HepG2 (cell line): ENCODE data around the gene CMTM8. TPM values are rescaled to one million over a fixed set of nuclear protein-coding genes. Genes with fewer than 3 reads are reported as not detected.

Source experiments
- ATAC-seq: fragments of 200-7000 bp; cut with Tn5 transposase; 3 replicates; pipeline ENCODE4 v1.9.1; 2020; ENCODE audit warnings: mild to moderate bottlenecking, moderate library complexity
- BruUV-seq: library from RNA; stranded (reverse); fragments of 400-500 nt; replicated peaks from 2 replicates; lab custom pipeline; 2021; lab: Mats Ljungman, UMichigan
- CTCF ChIA-PET: fragments of 300-600 bp; formaldehyde crosslinking; extraction: SDS; loops from one replicate; lab custom pipeline; 2021; ENCODE audit warnings: low total read pairs, inconsistent platforms, low intra/inter-chr PET ratio; lab: Yijun Ruan, JAX
- POLR2A ChIA-PET: fragments of 350-600 bp; sonication (Branson Sonifier 250); formaldehyde crosslinking; loops from one replicate; lab custom pipeline; 2020; ENCODE audit warnings: antibody characterized with exemption, inconsistent platforms; lab: Yijun Ruan, JAX
- DNase-seq: peaks from one replicate; pipeline ENCODE4 v3.0.0-alpha.2; 2015; ENCODE audit warnings: low spot score
- FAIRE-seq: peaks from 3 replicates; lab custom pipeline; 2011; peaks lifted over from hg19 to GRCh38; lab: Jason Lieb, UNC
- H2AFZ ChIP-seq: one replicate; pipeline ENCODE4 v1.6.1; 2011; ENCODE audit warnings: low read length, inconsistent platforms
- H3K27ac ChIP-seq: fragments of 300-600 bp; 3 replicates; pipeline ENCODE4 v1.8.0; 2011; ENCODE audit warnings: mixed run types, mild to moderate bottlenecking, mixed read lengths, low read length, inconsistent platforms; ENCODE audit not compliant: insufficient read depth; ENCODE audit errors: extremely low read length
- H3K27me3 ChIP-seq, 2 experiments: fragments of 200-600 bp in 1 of 2; 2 replicates in 1 of 2; 3 replicates in 1 of 2; pipeline versions ENCODE4 v1.6.0 to v1.8.0; 2011; ENCODE audit warnings: low read length in 2 of 2, mild to moderate bottlenecking in 2 of 2, moderate library complexity in 2 of 2, inconsistent platforms in 1 of 2; ENCODE audit not compliant: insufficient read depth in 2 of 2, control insufficient read depth in 1 of 2
- H3K36me3 ChIP-seq, 2 experiments: fragments of 200-600 bp in 1 of 2; replicated peaks in 1 of 2; 2 replicates in 1 of 2; 3 replicates in 1 of 2; pipeline versions ENCODE4 v1.5.1 to v1.8.0; 2011; ENCODE audit warnings: low read length in 2 of 2, inconsistent platforms in 1 of 2; ENCODE audit not compliant: insufficient read depth in 2 of 2, control insufficient read depth in 1 of 2
- H3K4me1 ChIP-seq: 2 replicates; pipeline ENCODE4 v1.5.1; 2012; ENCODE audit warnings: low read length, inconsistent platforms; ENCODE audit not compliant: insufficient read depth
- H3K4me2 ChIP-seq: 2 replicates; pipeline ENCODE4 v1.6.0; 2011; ENCODE audit warnings: low read depth, low read length, inconsistent platforms
- H3K4me3 ChIP-seq, 3 experiments: fragments of 200-600 bp in 1 of 3; sonication (generic), shearing (Covaris generic) in 1 of 3; replicated peaks in 1 of 3; 2 replicates each; pipeline ENCODE4 v1.5.1; 2011 to 2016; ENCODE audit warnings: low read length in 3 of 3, inconsistent platforms in 2 of 3, low read depth in 2 of 3, mild to moderate bottlenecking in 2 of 3, control low read depth in 1 of 3, mixed read lengths in 1 of 3; ENCODE audit not compliant: insufficient read depth in 1 of 3
- H3K79me2 ChIP-seq: one replicate; pipeline ENCODE4 v1.6.1; 2011; ENCODE audit warnings: low read length, inconsistent platforms; ENCODE audit not compliant: insufficient read depth
- H3K9ac ChIP-seq: 2 replicates; pipeline ENCODE4 v1.6.0; 2011; ENCODE audit warnings: mild to moderate bottlenecking, low read depth, low read length, inconsistent platforms; ENCODE audit not compliant: insufficient read depth
- H3K9me3 ChIP-seq: 2 replicates; pipeline ENCODE4 v1.5.1; 2012; ENCODE audit warnings: mild to moderate bottlenecking, low read length
- H4K20me1 ChIP-seq: 2 replicates; pipeline ENCODE4 v1.6.0; 2011; ENCODE audit warnings: inconsistent platforms, mild to moderate bottlenecking, low read length, moderate library complexity; ENCODE audit not compliant: insufficient read depth
- ETV5 ChIP-seq: IDR thresholded peaks from 2 replicates; pipeline ENCODE4 v1.6.1; 2018; ENCODE audit warnings: missing biosample characterization, missing genetic modification reagents, inconsistent platforms, borderline replicate concordance
- NAIF1 ChIP-seq: sonication (generic); formaldehyde crosslinking; IDR thresholded peaks from 2 replicates; pipeline ENCODE4 v1.5.0; 2020; ENCODE audit warnings: mild to moderate bottlenecking, missing genetic modification reagents, borderline replicate concordance
- REL ChIP-seq: sonication (generic); formaldehyde crosslinking; conservative IDR thresholded peaks from 2 replicates; pipeline ENCODE4 v1.8.0; 2022; ENCODE audit warnings: mild to moderate bottlenecking, missing genetic modification reagents, moderate library complexity
- SAFB2 ChIP-seq: sonication (generic); formaldehyde crosslinking; IDR thresholded peaks from 2 replicates; pipeline ENCODE4 v1.5.1; 2020; ENCODE audit warnings: missing genetic modification reagents, low read depth, mild to moderate bottlenecking, borderline replicate concordance
- TCF7L2 ChIP-seq: IDR thresholded peaks from 2 replicates; pipeline ENCODE4 v1.6.1; 2011; ENCODE audit warnings: mild to moderate bottlenecking, low read depth, low read length, moderate library complexity
- ZC3H4 ChIP-seq: sonication (generic); formaldehyde crosslinking; IDR thresholded peaks from 2 replicates; pipeline ENCODE4 v1.4.0; 2020; ENCODE audit warnings: missing genetic modification reagents, borderline replicate concordance
- ZKSCAN1 ChIP-seq: fragments of 150-350 bp; IDR thresholded peaks from 2 replicates; pipeline ENCODE4 v1.6.1; 2014; ENCODE audit warnings: low read length
- ZSCAN29 ChIP-seq: sonication (generic); formaldehyde crosslinking; conservative IDR thresholded peaks from 2 replicates; pipeline ENCODE4 v1.4.0; 2020; ENCODE audit warnings: mild to moderate bottlenecking, missing genetic modification reagents
- WGBS: methylation state at CpG from one replicate; pipeline ENCODE4 v1.1.6; 2017; ENCODE audit warnings: low lambda C conversion rate; 5-methylcytosine and 5-hydroxymethylcytosine counted together
- in situ Hi-C: cut with HindIII; loops from 2 replicates; pipeline ENCODE4 v1.10.0; 2017; ENCODE audit warnings: low pct_unique_long_range_greater_than_20kb; ENCODE audit not compliant: extremely low pct_ligation_motif_present
- intact Hi-C: fragments of 100-400 bp; cut with micrococcal nuclease; formaldehyde crosslinking; loops from one replicate; pipeline ENCODE4 v1.10.0; 2022; ENCODE audit not compliant: unreplicated experiment
- polyA plus RNA-seq, 8 experiments: library from polyadenylated mRNA; depleted of rRNA in 3 of 8; stranded (reverse) in 7 of 8; unstranded in 1 of 8; fragments of >200 nt; fragmentation: Illumina TruSeq in 4 of 8; extraction: Trizol in 4 of 8; gene quantifications; 2 replicates each; pipeline versions ENCODE4 v1.2.1 to v1.2.3, GENCODE V29; 2011 to 2016; ENCODE audit warnings: low read depth in 4 of 8, missing spikeins in 1 of 8, mixed read lengths in 1 of 8; ENCODE audit not compliant: insufficient read depth in 1 of 8
- total RNA-seq, 5 experiments: library from RNA; depleted of rRNA; stranded (reverse); fragments of >200 nt; fragmentation: Illumina TruSeq; extraction: Trizol; gene quantifications; 2 replicates each; pipeline ENCODE4 v1.2.3, GENCODE V29; 2016; ENCODE audit warnings: low read depth in 1 of 5
- TF ChIP-seq, protein P1 (sequence below): sonication (generic); formaldehyde crosslinking; IDR thresholded peaks from 2 replicates; pipeline ENCODE4 v1.5.1; 2020; ENCODE audit warnings: missing genetic modification reagents, mild to moderate bottlenecking, borderline replicate concordance
- TF ChIP-seq, protein P2 (sequence below): sonication (generic); formaldehyde crosslinking; IDR thresholded peaks from 2 replicates; pipeline ENCODE4 v1.5.0; 2020; ENCODE audit warnings: missing genetic modification reagents
- TF ChIP-seq, protein P3 (sequence below): sonication (generic); IDR thresholded peaks from 2 replicates; pipeline ENCODE4 v1.6.1; 2016; ENCODE audit warnings: low read depth, borderline replicate concordance
- TF ChIP-seq, protein P4 (sequence below): sonication (generic); formaldehyde crosslinking; IDR thresholded peaks from 2 replicates; pipeline ENCODE4 v1.4.0; 2020; ENCODE audit warnings: missing genetic modification reagents, mild to moderate bottlenecking, borderline replicate concordance
- TF ChIP-seq, protein P5 (sequence below): conservative IDR thresholded peaks from 2 replicates; pipeline ENCODE4 v1.6.1; 2018; ENCODE audit warnings: missing genetic modification reagents
- TF ChIP-seq, protein P6 (sequence below): IDR thresholded peaks from 2 replicates; pipeline ENCODE4 v1.6.1; 2016; ENCODE audit warnings: missing compliant biosample characterization, missing genetic modification reagents, borderline replicate concordance

The CMTM8 gene
- total and polyA plus RNA-seq, 2 of the 13 experiments (the other 11 are each of a cell fraction or from before 2014, with no cell fraction given), result 8.9 to 15.8 TPM

DNA sequence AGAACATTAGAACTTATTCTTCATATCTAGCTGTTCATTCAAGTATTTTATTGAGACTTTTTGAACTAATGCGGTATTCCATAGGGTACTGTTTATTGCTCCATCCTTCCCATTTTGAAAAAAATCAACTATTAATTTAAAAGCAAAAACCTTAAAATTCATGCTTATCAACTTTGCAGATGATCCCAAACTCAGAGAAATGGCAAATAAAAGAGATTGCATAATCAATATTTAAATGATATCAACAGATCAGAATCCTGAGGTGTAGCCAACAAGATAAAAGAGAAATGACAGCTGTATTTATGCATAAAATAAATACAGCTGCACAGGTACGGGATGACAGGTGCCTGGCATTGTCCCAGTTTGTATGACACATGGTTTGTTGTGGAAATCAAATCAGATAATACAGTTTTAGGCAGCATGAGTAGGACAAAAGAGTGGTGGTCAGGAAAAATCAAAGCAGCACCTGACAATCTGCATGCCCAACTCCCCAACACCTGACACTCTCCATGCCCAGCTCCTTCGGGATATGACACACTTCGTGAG lies 42.4 kb upstream of the CMTM8 start:
- ChIA-PET POLR2A (no interaction called here), CTCF (no interaction called here)
- no peak overlapping the region for H3K4me3 ChIP-seq
- H3K36me3 ChIP-seq, result no peaks in the 10 kb centered on the region
- no peak overlapping the region for H3K4me2 ChIP-seq
- FAIRE-seq, result no peak
- no peak for ATAC-seq
- DNase-seq, result no peak
- no peak overlapping the region for H3K9ac ChIP-seq
- H3K4me1 ChIP-seq, result peaks cover 27% of the 10 kb centered on the region
- intact Hi-C loops, result no loop called here
- peaks cover 0 to 7% of the 10 kb centered on the region in 2 experiments; a peak in 2 of 5 replicates for H3K27me3 ChIP-seq
- in situ Hi-C loops, result no loop called here
- TF ChIP-seq, protein P1, sequence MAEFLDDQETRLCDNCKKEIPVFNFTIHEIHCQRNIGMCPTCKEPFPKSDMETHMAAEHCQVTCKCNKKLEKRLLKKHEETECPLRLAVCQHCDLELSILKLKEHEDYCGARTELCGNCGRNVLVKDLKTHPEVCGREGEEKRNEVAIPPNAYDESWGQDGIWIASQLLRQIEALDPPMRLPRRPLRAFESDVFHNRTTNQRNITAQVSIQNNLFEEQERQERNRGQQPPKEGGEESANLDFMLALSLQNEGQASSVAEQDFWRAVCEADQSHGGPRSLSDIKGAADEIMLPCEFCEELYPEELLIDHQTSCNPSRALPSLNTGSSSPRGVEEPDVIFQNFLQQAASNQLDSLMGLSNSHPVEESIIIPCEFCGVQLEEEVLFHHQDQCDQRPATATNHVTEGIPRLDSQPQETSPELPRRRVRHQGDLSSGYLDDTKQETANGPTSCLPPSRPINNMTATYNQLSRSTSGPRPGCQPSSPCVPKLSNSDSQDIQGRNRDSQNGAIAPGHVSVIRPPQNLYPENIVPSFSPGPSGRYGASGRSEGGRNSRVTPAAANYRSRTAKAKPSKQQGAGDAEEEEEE, result no peak
- TF ChIP-seq ZSCAN29 (no peak), NAIF1 (CRISPR knock-in tag) (no peak), REL (CRISPR knock-in tag) (no peak), TCF7L2 (no peak), ZKSCAN1 (no peak), ETV5 (CRISPR knock-in tag) (no peak), SAFB2 (CRISPR knock-in tag) (no peak), ZC3H4 (CRISPR knock-in tag) (no peak)
- TF ChIP-seq, protein P2, sequence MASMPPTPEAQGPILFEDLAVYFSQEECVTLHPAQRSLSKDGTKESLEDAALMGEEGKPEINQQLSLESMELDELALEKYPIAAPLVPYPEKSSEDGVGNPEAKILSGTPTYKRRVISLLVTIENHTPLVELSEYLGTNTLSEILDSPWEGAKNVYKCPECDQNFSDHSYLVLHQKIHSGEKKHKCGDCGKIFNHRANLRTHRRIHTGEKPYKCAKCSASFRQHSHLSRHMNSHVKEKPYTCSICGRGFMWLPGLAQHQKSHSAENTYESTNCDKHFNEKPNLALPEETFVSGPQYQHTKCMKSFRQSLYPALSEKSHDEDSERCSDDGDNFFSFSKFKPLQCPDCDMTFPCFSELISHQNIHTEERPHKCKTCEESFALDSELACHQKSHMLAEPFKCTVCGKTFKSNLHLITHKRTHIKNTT, result no peak
- TF ChIP-seq, protein P3, sequence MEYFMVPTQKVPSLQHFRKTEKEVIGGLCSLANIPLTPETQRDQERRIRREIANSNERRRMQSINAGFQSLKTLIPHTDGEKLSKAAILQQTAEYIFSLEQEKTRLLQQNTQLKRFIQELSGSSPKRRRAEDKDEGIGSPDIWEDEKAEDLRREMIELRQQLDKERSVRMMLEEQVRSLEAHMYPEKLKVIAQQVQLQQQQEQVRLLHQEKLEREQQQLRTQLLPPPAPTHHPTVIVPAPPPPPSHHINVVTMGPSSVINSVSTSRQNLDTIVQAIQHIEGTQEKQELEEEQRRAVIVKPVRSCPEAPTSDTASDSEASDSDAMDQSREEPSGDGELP, result no peak
- TF ChIP-seq, protein P4, sequence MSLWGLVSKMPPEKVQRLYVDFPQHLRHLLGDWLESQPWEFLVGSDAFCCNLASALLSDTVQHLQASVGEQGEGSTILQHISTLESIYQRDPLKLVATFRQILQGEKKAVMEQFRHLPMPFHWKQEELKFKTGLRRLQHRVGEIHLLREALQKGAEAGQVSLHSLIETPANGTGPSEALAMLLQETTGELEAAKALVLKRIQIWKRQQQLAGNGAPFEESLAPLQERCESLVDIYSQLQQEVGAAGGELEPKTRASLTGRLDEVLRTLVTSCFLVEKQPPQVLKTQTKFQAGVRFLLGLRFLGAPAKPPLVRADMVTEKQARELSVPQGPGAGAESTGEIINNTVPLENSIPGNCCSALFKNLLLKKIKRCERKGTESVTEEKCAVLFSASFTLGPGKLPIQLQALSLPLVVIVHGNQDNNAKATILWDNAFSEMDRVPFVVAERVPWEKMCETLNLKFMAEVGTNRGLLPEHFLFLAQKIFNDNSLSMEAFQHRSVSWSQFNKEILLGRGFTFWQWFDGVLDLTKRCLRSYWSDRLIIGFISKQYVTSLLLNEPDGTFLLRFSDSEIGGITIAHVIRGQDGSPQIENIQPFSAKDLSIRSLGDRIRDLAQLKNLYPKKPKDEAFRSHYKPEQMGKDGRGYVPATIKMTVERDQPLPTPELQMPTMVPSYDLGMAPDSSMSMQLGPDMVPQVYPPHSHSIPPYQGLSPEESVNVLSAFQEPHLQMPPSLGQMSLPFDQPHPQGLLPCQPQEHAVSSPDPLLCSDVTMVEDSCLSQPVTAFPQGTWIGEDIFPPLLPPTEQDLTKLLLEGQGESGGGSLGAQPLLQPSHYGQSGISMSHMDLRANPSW (CRISPR knock-in tag), result no peak
- TF ChIP-seq, protein P5, sequence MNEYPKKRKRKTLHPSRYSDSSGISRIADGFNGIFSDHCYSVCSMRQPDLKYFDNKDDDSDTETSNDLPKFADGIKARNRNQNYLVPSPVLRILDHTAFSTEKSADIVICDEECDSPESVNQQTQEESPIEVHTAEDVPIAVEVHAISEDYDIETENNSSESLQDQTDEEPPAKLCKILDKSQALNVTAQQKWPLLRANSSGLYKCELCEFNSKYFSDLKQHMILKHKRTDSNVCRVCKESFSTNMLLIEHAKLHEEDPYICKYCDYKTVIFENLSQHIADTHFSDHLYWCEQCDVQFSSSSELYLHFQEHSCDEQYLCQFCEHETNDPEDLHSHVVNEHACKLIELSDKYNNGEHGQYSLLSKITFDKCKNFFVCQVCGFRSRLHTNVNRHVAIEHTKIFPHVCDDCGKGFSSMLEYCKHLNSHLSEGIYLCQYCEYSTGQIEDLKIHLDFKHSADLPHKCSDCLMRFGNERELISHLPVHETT, result no peak
- TF ChIP-seq, protein P6, sequence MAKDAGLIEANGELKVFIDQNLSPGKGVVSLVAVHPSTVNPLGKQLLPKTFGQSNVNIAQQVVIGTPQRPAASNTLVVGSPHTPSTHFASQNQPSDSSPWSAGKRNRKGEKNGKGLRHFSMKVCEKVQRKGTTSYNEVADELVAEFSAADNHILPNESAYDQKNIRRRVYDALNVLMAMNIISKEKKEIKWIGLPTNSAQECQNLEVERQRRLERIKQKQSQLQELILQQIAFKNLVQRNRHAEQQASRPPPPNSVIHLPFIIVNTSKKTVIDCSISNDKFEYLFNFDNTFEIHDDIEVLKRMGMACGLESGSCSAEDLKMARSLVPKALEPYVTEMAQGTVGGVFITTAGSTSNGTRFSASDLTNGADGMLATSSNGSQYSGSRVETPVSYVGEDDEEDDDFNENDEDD (CRISPR knock-in tag), result no peak
- no TSS peak for BruUV-seq
- no peak overlapping the region for H2AFZ ChIP-seq
- H3K79me2 ChIP-seq, result no peaks in the 10 kb centered on the region
- no peak overlapping the region for H3K27ac ChIP-seq
- 61% methylated on average over 4 of the region's 4 CpGs for WGBS
- no peaks in the 10 kb centered on the region for H4K20me1 ChIP-seq
- H3K9me3 ChIP-seq, result no peaks in the 10 kb centered on the region
